Hepatocyte (in vitro differentiated cells): Measurements from ENCODE around the gene UGT2A1. TPM values are rescaled to one million over a fixed set of nuclear protein-coding genes. Genes with fewer than 3 reads are reported as not detected.
A peak's percentile ranks its signal among the peaks of the same experiment; 100 is the strongest.

ENCODE experiments used
- DNase-seq: peaks from one replicate; pipeline ENCODE4 v3.0.0-alpha.2; 2016; ENCODE audit warnings: low spot score
- H2AFZ ChIP-seq: fragments of 200-600 bp; sonication (generic); 2 replicates; pipeline ENCODE4 v1.6.0; 2016; ENCODE audit warnings: antibody characterized with exemption, mild to moderate bottlenecking
- H3K27ac ChIP-seq: fragments of 200-600 bp; sonication (generic); 2 replicates; pipeline ENCODE4 v1.5.1; 2016; ENCODE audit warnings: mild to moderate bottlenecking
- H3K27me3 ChIP-seq: fragments of 200-600 bp; sonication (generic); 2 replicates; pipeline ENCODE4 v1.6.1; 2016
- H3K36me3 ChIP-seq: fragments of 200-600 bp; sonication (generic); replicated peaks from 2 replicates; pipeline ENCODE4 v1.5.1; 2016; ENCODE audit warnings: low read depth; ENCODE audit not compliant: insufficient read depth
- H3K4me1 ChIP-seq: fragments of 200-600 bp; sonication (generic); 2 replicates; pipeline ENCODE4 v1.5.1; 2016; ENCODE audit warnings: mild to moderate bottlenecking, moderate library complexity; ENCODE audit not compliant: insufficient read depth
- H3K4me2 ChIP-seq: fragments of 200-600 bp; sonication (generic); 2 replicates; pipeline ENCODE4 v1.6.0; 2016
- H3K4me3 ChIP-seq: fragments of 200-600 bp; sonication (generic); 2 replicates; pipeline ENCODE4 v1.5.1; 2016; ENCODE audit warnings: mild to moderate bottlenecking
- H3K79me2 ChIP-seq: fragments of 200-600 bp; sonication (generic); 2 replicates; pipeline ENCODE4 v1.6.0; 2017; ENCODE audit warnings: mild to moderate bottlenecking
- H3K9me2 ChIP-seq: fragments of 200-600 bp; sonication (generic); replicated peaks from 2 replicates; pipeline ENCODE4 v1.6.0; 2017; ENCODE audit warnings: mild to moderate bottlenecking; ENCODE audit not compliant: insufficient read depth
- H3K9me3 ChIP-seq: fragments of 200-600 bp; sonication (generic); 2 replicates; pipeline ENCODE4 v1.5.1; 2016; ENCODE audit warnings: low read depth, mild to moderate bottlenecking
- H4K20me1 ChIP-seq: fragments of 200-600 bp; sonication (generic); 2 replicates; pipeline ENCODE4 v1.6.0; 2016; ENCODE audit warnings: mild to moderate bottlenecking; ENCODE audit not compliant: insufficient read depth, poor library complexity, severe bottlenecking
- EZH2 ChIP-seq: fragments of 200-600 bp; sonication (generic); IDR thresholded peaks from 2 replicates; pipeline ENCODE4 v1.6.1; 2016; ENCODE audit warnings: antibody characterized with exemption, mild to moderate bottlenecking, borderline replicate concordance
- EZH2phosphoT487 ChIP-seq: fragments of 200-600 bp; sonication (generic); IDR thresholded peaks from one replicate; pipeline ENCODE4 v1.6.1; 2018; ENCODE audit warnings: antibody characterized with exemption, mild to moderate bottlenecking, low read depth, moderate library complexity; ENCODE audit not compliant: unreplicated experiment, severe bottlenecking
- WGBS: methylation state at CpG from one replicate; pipeline ENCODE4 v1.1.6; 2016; ENCODE audit warnings: low lambda C conversion rate; ENCODE audit errors: missing lambda C conversion rate; 5-methylcytosine and 5-hydroxymethylcytosine counted together
- polyA plus RNA-seq: library from polyadenylated mRNA; unstranded; fragments of >200 nt; fragmentation: Nextera tagmentation; extraction: Ambion mirVana; gene quantifications from 2 replicates; pipeline ENCODE4 v1.2.1, GENCODE V29; 2016
- small RNA-seq: library from RNA; depleted of rRNA; stranded (forward); fragments of <200 nt; gene quantifications from one replicate; pipeline ENCODE3, GENCODE V24; 2014
- total RNA-seq: library from RNA; depleted of rRNA; stranded (reverse); fragments of >200 nt; gene quantifications from 2 replicates; pipeline ENCODE4 v1.2.3, GENCODE V29; 2014
- TF ChIP-seq, protein P1 (sequence below): fragments of 200-600 bp; sonication (generic); IDR thresholded peaks from 2 replicates; pipeline ENCODE4 v1.5.1; 2016; ENCODE audit warnings: antibody characterized with exemption, mild to moderate bottlenecking; ENCODE audit not compliant: poor library complexity

UGT2A1 gene
- total and polyA plus RNA-seq, 2 experiments from 2014 or later: 0.17 TPM; not detected in 1

DNA sequence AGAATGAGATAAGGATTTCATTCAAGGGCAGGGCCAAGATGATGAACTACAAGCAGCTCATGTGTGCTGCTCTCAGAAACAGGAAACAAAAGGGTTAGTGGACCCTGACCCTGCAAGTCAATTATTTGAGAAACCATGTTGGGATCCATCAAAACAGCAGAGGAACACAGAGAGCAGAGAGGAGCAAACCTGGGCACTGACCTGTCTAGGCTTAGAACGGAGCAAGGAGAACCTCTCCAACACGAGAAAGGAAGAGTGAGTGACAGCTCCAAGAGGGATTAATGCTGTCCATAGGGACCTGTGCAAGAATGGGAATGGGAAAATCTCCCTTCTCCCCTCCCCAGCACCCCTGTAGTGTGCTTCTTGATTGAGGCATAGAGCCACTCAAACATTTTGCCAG is 103.4 kb downstream of the UGT2A1 start:
- Histone ChIP-seq H3K27ac (no peak overlapping the region), H3K9me3 (no peaks in the 10 kb centered on the region), H3K36me3 (no peaks in the 10 kb centered on the region), H3K27me3 (no peaks in the 10 kb centered on the region), H3K9me2 (no peaks in the 10 kb centered on the region), H4K20me1 (no peaks in the 10 kb centered on the region), H2AFZ (no peak overlapping the region), H3K4me1 (no peaks in the 10 kb centered on the region), H3K4me3 (no peak overlapping the region), H3K79me2 (no peaks in the 10 kb centered on the region), H3K4me2 (no peak overlapping the region)
- DNase-seq: no peak
- 82% methylated on average over 2 of the region's 2 CpGs for WGBS
- TF ChIP-seq, protein P1, sequence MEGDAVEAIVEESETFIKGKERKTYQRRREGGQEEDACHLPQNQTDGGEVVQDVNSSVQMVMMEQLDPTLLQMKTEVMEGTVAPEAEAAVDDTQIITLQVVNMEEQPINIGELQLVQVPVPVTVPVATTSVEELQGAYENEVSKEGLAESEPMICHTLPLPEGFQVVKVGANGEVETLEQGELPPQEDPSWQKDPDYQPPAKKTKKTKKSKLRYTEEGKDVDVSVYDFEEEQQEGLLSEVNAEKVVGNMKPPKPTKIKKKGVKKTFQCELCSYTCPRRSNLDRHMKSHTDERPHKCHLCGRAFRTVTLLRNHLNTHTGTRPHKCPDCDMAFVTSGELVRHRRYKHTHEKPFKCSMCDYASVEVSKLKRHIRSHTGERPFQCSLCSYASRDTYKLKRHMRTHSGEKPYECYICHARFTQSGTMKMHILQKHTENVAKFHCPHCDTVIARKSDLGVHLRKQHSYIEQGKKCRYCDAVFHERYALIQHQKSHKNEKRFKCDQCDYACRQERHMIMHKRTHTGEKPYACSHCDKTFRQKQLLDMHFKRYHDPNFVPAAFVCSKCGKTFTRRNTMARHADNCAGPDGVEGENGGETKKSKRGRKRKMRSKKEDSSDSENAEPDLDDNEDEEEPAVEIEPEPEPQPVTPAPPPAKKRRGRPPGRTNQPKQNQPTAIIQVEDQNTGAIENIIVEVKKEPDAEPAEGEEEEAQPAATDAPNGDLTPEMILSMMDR: no peak
- no peak for TF ChIP-seq EZH2phosphoT487
- no peak for TF ChIP-seq EZH2

DNA sequence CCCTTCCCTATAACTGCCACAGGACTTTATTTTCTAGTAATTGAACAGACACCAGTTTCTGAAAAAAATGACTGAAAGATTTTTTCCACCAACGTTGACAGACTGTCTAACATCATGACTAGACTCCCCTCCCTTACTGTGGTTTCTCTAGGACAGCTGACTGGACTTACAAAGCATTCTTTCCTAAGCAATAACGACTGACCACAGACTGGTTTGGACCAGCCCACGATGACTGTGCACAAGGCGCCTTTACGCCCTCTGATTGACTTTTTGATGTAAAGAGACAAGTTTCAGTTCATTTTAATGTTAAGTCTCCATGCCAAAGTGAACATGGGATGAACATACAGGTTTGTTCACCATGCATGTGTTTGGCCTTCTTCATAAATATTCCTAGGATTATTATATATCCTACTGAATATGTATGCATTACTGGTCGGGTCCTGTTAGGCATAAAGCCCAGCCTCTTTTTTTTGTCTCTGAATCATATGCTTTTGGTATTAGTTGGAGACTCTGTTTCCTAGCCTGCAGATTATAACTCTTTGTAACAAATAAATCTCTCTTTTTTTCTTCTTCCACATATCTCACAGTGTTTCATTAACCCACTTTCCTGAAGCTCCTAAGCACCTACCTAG is 106.8 kb downstream of the UGT2A1 start:
- Histone ChIP-seq H3K79me2 (no peaks in the 10 kb centered on the region), H3K9me3 (no peaks in the 10 kb centered on the region), H3K36me3 (no peaks in the 10 kb centered on the region), H3K4me3 (no peak overlapping the region), H3K4me2 (no peak overlapping the region), H4K20me1 (no peaks in the 10 kb centered on the region), H3K9me2 (no peaks in the 10 kb centered on the region), H3K27me3 (no peaks in the 10 kb centered on the region), H3K4me1 (no peaks in the 10 kb centered on the region), H2AFZ (no peak overlapping the region), H3K27ac (peak overlapping the region; percentile 43)
- WGBS: 58% methylated on average over 6 of the region's 6 CpGs
- TF ChIP-seq EZH2phosphoT487 (no peak), EZH2 (no peak)
- TF ChIP-seq, protein P1: no peak
- DNase-seq: peak; percentile 28

Small RNA genes lying within 50 kb of the gene (small RNA-seq; reads per million reads assigned to genes)
- gene UGT2A2: not detected

Other genes starting within 250 kb of the UGT2A1 start
- gene UGT2B4, start 157.3 kb downstream of the UGT2A1 start, total RNA-seq: 73.6 and 83.5 TPM in 2 replicates
- gene UGT2B4, start 157.3 kb downstream of the UGT2A1 start, polyA plus RNA-seq: 17.1 and 39.2 TPM in 2 replicates
- not detected in 2 replicates for gene UGT2A2, start 13.6 kb downstream of the UGT2A1 start, total RNA-seq
- gene UGT2A2, start 13.6 kb downstream of the UGT2A1 start, polyA plus RNA-seq: not detected in 2 replicates
- 46.5 and 53.8 TPM in 2 replicates for gene SULT1B1, start 107.4 kb upstream of the UGT2A1 start, total RNA-seq
- gene SULT1B1, start 107.4 kb upstream of the UGT2A1 start, polyA plus RNA-seq: 10.1 and 10.7 TPM in 2 replicates
- gene SULT1E1, start 206.9 kb upstream of the UGT2A1 start, total RNA-seq: 69.8 and 72.5 TPM in 2 replicates
- gene SULT1E1, start 206.9 kb upstream of the UGT2A1 start, polyA plus RNA-seq: 30.8 and 42.1 TPM in 2 replicates